ENCODE data around the gene PIK3AP1. TPM values are rescaled to one million over a fixed set of nuclear protein-coding genes. Genes with fewer than 3 reads are reported as not detected.

PIK3AP1 gene
- total and polyA plus RNA-seq, 2 of the 13 experiments (the other 11 are each of a cell fraction or from before 2014, with no cell fraction given) = 3.6 to 13.8 TPM

DNA sequence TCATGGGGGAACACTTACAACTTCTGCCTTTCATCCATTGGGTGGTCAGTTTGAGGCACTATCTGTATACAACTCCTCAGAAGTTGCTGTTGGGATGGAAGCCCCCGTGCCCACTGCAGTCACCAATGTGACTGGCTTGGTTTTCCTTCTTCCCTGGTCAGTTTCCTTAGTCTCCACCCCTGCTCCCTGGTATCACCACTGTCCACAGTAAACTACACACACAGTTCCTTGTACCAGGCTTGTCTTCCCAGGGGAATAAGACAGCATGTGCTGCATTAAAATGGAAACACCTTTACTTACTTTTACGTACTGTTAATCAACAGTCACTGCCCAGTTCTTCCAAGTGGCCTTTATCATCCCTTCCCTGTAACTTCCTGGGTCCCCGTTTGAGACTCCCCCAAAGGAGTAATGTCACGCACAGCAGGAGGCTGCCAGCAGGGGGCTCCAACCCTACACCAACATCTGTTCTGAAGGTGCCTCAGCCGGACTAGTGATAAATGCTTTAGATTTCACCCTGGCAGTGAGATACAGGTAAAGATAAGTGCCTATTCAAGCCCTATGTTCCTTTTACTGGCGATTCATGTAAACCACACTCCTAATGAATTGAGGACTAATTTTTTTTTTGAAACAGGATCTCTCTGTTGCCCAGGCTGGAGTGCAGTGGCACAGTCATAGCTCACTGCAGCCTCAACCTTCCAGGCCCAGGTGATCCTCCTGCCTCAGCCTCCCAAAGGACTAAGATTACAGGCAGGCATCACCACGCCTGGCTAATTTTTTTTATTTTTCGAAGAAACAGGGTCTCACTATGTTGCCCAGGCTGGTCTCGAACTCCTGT lies 45.3 kb upstream of the PIK3AP1 start (continued):
- TF ChIP-seq, protein P1, sequence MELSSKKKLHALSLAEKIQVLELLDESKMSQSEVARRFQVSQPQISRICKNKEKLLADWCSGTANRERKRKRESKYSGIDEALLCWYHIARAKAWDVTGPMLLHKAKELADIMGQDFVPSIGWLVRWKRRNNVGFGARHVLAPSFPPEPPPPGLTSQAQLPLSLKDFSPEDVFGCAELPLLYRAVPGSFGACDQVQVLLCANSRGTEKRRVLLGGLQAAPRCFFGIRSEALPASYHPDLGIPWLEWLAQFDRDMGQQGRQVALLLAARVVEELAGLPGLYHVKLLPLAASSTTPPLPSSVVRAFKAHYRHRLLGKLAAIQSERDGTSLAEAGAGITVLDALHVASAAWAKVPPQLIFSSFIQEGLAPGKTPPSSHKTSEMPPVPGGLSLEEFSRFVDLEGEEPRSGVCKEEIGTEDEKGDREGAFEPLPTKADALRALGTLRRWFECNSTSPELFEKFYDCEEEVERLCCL (CRISPR knock-in tag; IDR thresholded peaks at IDR 0.05; ENCODE audit: borderline replicate concordance) = no peak
- TF ChIP-seq NFKB2 (CRISPR knock-in tag; IDR thresholded peaks at IDR 0.05; ENCODE audit: borderline replicate concordance) (no peak), NKX3-1 (CRISPR knock-in tag; IDR thresholded peaks at IDR 0.05) (no peak), SP2 (CRISPR knock-in tag; IDR thresholded peaks at IDR 0.05) (no peak), ZSCAN31 (CRISPR knock-in tag; IDR thresholded peaks at IDR 0.05; ENCODE audit: low read depth) (no peak), PPARG (CRISPR knock-in tag; conservative IDR thresholded peaks at IDR 0.05) (no peak), ZNF883 (CRISPR knock-in tag; IDR thresholded peaks at IDR 0.05; ENCODE audit: not compliant biosample characterization) (no peak), TEAD3 (CRISPR knock-in tag; optimal IDR thresholded peaks at IDR 0.05; ENCODE audit: borderline replicate concordance) (no peak), SOX5 (CRISPR knock-in tag; IDR thresholded peaks at IDR 0.05; ENCODE audit: borderline replicate concordance) (no peak), ZMYM4 (CRISPR knock-in tag; IDR thresholded peaks at IDR 0.05) (0 out of 2 replicates have a peak, but pooled peaks have one; percentile 38), HNRNPLL (IDR thresholded peaks at IDR 0.05; ENCODE audit: low read depth, low read length, poor library complexity, severe bottlenecking) (no peak), ZNF253 (CRISPR knock-in tag; IDR thresholded peaks at IDR 0.05; ENCODE audit: borderline replicate concordance) (no peak), ARNT (IDR thresholded peaks at IDR 0.05) (no peak)
- TF ChIP-seq, protein P2, sequence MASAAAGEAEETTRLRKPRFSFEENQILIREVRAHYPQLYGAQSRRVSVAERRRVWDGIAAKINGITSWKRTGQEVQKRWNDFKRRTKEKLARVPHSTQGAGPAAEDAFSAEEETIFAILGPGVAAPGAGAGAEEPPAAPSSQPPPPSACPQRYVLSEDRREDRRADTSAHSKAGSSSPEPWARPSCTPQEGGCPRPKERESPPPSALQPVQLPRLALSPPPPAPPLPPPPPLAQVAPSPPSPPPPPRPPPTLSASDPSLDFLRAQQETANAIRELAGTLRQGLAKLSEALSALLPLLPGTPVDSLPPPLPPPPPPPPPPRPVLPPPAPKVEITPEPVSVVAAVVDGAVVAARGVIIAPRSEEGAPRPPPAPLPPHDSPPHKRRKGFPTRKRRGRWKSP (CRISPR knock-in tag; IDR thresholded peaks at IDR 0.05) = no peak
- TF ChIP-seq, protein P3, sequence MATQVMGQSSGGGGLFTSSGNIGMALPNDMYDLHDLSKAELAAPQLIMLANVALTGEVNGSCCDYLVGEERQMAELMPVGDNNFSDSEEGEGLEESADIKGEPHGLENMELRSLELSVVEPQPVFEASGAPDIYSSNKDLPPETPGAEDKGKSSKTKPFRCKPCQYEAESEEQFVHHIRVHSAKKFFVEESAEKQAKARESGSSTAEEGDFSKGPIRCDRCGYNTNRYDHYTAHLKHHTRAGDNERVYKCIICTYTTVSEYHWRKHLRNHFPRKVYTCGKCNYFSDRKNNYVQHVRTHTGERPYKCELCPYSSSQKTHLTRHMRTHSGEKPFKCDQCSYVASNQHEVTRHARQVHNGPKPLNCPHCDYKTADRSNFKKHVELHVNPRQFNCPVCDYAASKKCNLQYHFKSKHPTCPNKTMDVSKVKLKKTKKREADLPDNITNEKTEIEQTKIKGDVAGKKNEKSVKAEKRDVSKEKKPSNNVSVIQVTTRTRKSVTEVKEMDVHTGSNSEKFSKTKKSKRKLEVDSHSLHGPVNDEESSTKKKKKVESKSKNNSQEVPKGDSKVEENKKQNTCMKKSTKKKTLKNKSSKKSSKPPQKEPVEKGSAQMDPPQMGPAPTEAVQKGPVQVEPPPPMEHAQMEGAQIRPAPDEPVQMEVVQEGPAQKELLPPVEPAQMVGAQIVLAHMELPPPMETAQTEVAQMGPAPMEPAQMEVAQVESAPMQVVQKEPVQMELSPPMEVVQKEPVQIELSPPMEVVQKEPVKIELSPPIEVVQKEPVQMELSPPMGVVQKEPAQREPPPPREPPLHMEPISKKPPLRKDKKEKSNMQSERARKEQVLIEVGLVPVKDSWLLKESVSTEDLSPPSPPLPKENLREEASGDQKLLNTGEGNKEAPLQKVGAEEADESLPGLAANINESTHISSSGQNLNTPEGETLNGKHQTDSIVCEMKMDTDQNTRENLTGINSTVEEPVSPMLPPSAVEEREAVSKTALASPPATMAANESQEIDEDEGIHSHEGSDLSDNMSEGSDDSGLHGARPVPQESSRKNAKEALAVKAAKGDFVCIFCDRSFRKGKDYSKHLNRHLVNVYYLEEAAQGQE (IDR thresholded peaks at IDR 0.05; ENCODE audit: borderline replicate concordance in 1 of 2, low read depth in 1 of 2, low read length in 2 of 2) = no peak
- TF ChIP-seq, protein P4, sequence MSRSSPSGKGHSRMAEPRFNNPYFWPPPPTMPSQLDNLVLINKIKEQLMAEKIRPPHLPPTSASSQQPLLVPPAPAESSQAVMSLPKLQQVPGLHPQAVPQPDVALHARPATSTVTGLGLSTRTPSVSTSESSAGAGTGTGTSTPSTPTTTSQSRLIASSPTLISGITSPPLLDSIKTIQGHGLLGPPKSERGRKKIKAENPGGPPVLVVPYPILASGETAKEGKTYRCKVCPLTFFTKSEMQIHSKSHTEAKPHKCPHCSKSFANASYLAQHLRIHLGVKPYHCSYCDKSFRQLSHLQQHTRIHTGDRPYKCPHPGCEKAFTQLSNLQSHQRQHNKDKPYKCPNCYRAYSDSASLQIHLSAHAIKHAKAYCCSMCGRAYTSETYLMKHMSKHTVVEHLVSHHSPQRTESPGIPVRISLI (CRISPR knock-in tag; IDR thresholded peaks at IDR 0.05; ENCODE audit: borderline replicate concordance) = no peak
- TF ChIP-seq, protein P5, sequence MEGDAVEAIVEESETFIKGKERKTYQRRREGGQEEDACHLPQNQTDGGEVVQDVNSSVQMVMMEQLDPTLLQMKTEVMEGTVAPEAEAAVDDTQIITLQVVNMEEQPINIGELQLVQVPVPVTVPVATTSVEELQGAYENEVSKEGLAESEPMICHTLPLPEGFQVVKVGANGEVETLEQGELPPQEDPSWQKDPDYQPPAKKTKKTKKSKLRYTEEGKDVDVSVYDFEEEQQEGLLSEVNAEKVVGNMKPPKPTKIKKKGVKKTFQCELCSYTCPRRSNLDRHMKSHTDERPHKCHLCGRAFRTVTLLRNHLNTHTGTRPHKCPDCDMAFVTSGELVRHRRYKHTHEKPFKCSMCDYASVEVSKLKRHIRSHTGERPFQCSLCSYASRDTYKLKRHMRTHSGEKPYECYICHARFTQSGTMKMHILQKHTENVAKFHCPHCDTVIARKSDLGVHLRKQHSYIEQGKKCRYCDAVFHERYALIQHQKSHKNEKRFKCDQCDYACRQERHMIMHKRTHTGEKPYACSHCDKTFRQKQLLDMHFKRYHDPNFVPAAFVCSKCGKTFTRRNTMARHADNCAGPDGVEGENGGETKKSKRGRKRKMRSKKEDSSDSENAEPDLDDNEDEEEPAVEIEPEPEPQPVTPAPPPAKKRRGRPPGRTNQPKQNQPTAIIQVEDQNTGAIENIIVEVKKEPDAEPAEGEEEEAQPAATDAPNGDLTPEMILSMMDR (CRISPR knock-in tag; IDR thresholded peaks at IDR 0.05) = peak; percentile 92
- TF ChIP-seq, protein P6, sequence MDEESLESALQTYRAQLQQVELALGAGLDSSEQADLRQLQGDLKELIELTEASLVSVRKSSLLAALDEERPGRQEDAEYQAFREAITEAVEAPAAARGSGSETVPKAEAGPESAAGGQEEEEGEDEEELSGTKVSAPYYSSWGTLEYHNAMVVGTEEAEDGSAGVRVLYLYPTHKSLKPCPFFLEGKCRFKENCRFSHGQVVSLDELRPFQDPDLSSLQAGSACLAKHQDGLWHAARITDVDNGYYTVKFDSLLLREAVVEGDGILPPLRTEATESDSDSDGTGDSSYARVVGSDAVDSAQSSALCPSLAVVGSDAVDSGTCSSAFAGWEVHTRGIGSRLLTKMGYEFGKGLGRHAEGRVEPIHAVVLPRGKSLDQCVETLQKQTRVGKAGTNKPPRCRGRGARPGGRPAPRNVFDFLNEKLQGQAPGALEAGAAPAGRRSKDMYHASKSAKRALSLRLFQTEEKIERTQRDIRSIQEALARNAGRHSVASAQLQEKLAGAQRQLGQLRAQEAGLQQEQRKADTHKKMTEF (CRISPR knock-in tag; IDR thresholded peaks at IDR 0.05) = no peak
